Muscle layer of duodenum (tissue), 2 donors: ENCODE results near the gene DKC1.

Experiments used
- H3K27ac ChIP-seq: one replicate; pipeline ENCODE4 v1.7.0; 2013; ENCODE audit warnings: mild to moderate bottlenecking, low read length
- H3K27me3 ChIP-seq: one replicate; pipeline ENCODE4 v1.7.0; 2013; ENCODE audit warnings: low read depth, mild to moderate bottlenecking, control low read depth, low read length
- H3K36me3 ChIP-seq, 2 donors: one replicate each; pipeline ENCODE4 v1.7.0; 2013; ENCODE audit warnings: low read length in 2 of 2, control low read depth in 1 of 2, mild to moderate bottlenecking in 1 of 2; ENCODE audit not compliant: insufficient read depth in 2 of 2, control insufficient read depth in 1 of 2
- H3K4me1 ChIP-seq, 2 donors: one replicate each; pipeline ENCODE4 v1.7.0; 2013; ENCODE audit warnings: low read length in 2 of 2, mild to moderate bottlenecking in 2 of 2, control low read depth in 1 of 2, moderate library complexity in 1 of 2; ENCODE audit not compliant: insufficient read depth in 2 of 2, control insufficient read depth in 1 of 2
- H3K4me3 ChIP-seq, 2 donors: one replicate each; pipeline ENCODE4 v1.7.0; 2013; ENCODE audit warnings: low read length in 2 of 2, low read depth in 1 of 2, mild to moderate bottlenecking in 1 of 2
- H3K9me3 ChIP-seq, 2 donors: one replicate each; pipeline ENCODE4 v1.7.0; 2013; ENCODE audit warnings: low read length in 2 of 2, control low read depth in 1 of 2, mild to moderate bottlenecking in 1 of 2; ENCODE audit not compliant: control insufficient read depth in 1 of 2
- donor health status: healthy.

The DKC1 gene

GRCh38 chrX:154728431-154729190 is 34.1 kb upstream of the DKC1 start:
- Histone ChIP-seq H3K36me3 (no peaks in the 10 kb centered on the region), H3K27ac (peak overlapping the region; percentile 94), H3K9me3 (no peaks in the 10 kb centered on the region), H3K27me3 (no peaks in the 10 kb centered on the region), H3K4me3 (no peak overlapping the region), H3K4me1 (peaks cover 35 to 41% of the 10 kb centered on the region in 2 donors)

- Histone ChIP-seq H3K27me3 (no peaks in the 10 kb centered on the region), H3K4me1 (peaks cover 35 to 48% of the 10 kb centered on the region in 2 donors), H3K27ac (peak overlapping the region; percentile 94), H3K36me3 (no peaks in the 10 kb centered on the region), H3K9me3 (no peaks in the 10 kb centered on the region), H3K4me3 (no peak overlapping the region)
These were observed 33.2 kb upstream of the DKC1 start for GRCh38 chrX:154729439-154729838.

- Histone ChIP-seq H3K4me3 (no peak overlapping the region), H3K4me1 (peaks cover 35 to 51% of the 10 kb centered on the region in 2 donors), H3K9me3 (no peaks in the 10 kb centered on the region), H3K27me3 (no peaks in the 10 kb centered on the region), H3K27ac (peak overlapping the region; percentile 94), H3K36me3 (no peaks in the 10 kb centered on the region)
These were observed 32.3 kb upstream of the DKC1 start for GRCh38 chrX:154730253-154730891.

GRCh38 chrX:154731184-154731583 is 31.5 kb upstream of the DKC1 start:
- H3K27ac ChIP-seq, result peak overlapping the region; percentile 94
- peaks cover 39 to 54% of the 10 kb centered on the region in 2 donors for H3K4me1 ChIP-seq
- H3K36me3 ChIP-seq, result no peaks in the 10 kb centered on the region
- no peaks in the 10 kb centered on the region for H3K27me3 ChIP-seq
- no peak overlapping the region for H3K4me3 ChIP-seq
- no peaks in the 10 kb centered on the region for H3K9me3 ChIP-seq

- H3K4me1 ChIP-seq, result peaks cover 42 to 55% of the 10 kb centered on the region in 2 donors
- H3K36me3 ChIP-seq, result no peaks in the 10 kb centered on the region
- no peak overlapping the region for H3K4me3 ChIP-seq
- H3K27ac ChIP-seq, result peak overlapping the region; percentile 94
- H3K27me3 ChIP-seq, result no peaks in the 10 kb centered on the region
- H3K9me3 ChIP-seq, result no peaks in the 10 kb centered on the region
These were observed 30.8 kb upstream of the DKC1 start for GRCh38 chrX:154731881-154732280.

GRCh38 chrX:154732421-154733065 is 30.1 kb upstream of the DKC1 start:
- Histone ChIP-seq H3K9me3 (no peaks in the 10 kb centered on the region), H3K4me3 (no peak overlapping the region), H3K27ac (peak overlapping the region; percentile 94), H3K27me3 (no peaks in the 10 kb centered on the region), H3K36me3 (no peaks in the 10 kb centered on the region), H3K4me1 (peaks cover 40 to 52% of the 10 kb centered on the region in 2 donors)

GRCh38 chrX:154733066-154733425 is 29.6 kb upstream of the DKC1 start:
- H3K4me1 ChIP-seq, result peaks cover 39 to 51% of the 10 kb centered on the region in 2 donors

GRCh38 chrX:154734061-154734781 is 28.4 kb upstream of the DKC1 start:
- H3K27me3 ChIP-seq, result no peaks in the 10 kb centered on the region
- H3K4me1 ChIP-seq, result peaks cover 29 to 51% of the 10 kb centered on the region in 2 donors
- H3K4me3 ChIP-seq, result peak overlapping the region; percentile 7 to 35
- H3K27ac ChIP-seq, result peak overlapping the region; percentile 94
- no peaks in the 10 kb centered on the region for H3K9me3 ChIP-seq
- H3K36me3 ChIP-seq, result no peaks in the 10 kb centered on the region

More at GRCh38 chrX:154733066-154733425, 29.6 kb upstream of the DKC1 start:
- Histone ChIP-seq H3K27ac (peak overlapping the region; percentile 94), H3K27me3 (no peaks in the 10 kb centered on the region), H3K9me3 (no peaks in the 10 kb centered on the region), H3K36me3 (no peaks in the 10 kb centered on the region), H3K4me3 (no peak overlapping the region)

- H3K4me3 ChIP-seq, result peak overlapping the region in 1 of 2 donors; percentile 14
- peaks cover 18 to 36% of the 10 kb centered on the region in 2 donors for H3K4me1 ChIP-seq
- no peaks in the 10 kb centered on the region for H3K36me3 ChIP-seq
- H3K9me3 ChIP-seq, result no peaks in the 10 kb centered on the region
- H3K27ac ChIP-seq, result peak overlapping the region; percentile 94
- H3K27me3 ChIP-seq, result no peaks in the 10 kb centered on the region
These were observed 26.8 kb upstream of the DKC1 start for GRCh38 chrX:154735695-154736393.

GRCh38 chrX:154737136-154737535 is 25.5 kb upstream of the DKC1 start:
- Histone ChIP-seq H3K4me1 (peaks cover 13 to 33% of the 10 kb centered on the region in 2 donors), H3K36me3 (no peaks in the 10 kb centered on the region), H3K27ac (peak overlapping the region; percentile 93), H3K27me3 (no peaks in the 10 kb centered on the region), H3K4me3 (no peak overlapping the region), H3K9me3 (no peaks in the 10 kb centered on the region)
